MM.1S (cell line): Measurements from ENCODE around the gene ANKZF1.

Experiments used
- DNase-seq: peaks from one replicate; pipeline ENCODE4 v3.0.0-alpha.2; 2015
- H2AFZ ChIP-seq: fragments of 300-600 bp; sonication (generic); 2 replicates; pipeline ENCODE4 v1.6.0; 2016; ENCODE audit warnings: antibody characterized with exemption, low read length
- H3F3A ChIP-seq: fragments of 300-600 bp; sonication (generic); 2 replicates; pipeline ENCODE4 v1.6.1; 2016; ENCODE audit warnings: mild to moderate bottlenecking, antibody characterized with exemption, low read length, moderate library complexity, mixed read lengths; ENCODE audit not compliant: insufficient read depth
- H3K27ac ChIP-seq: fragments of 300-600 bp; sonication (generic); 2 replicates; pipeline ENCODE4 v1.5.1; 2016; ENCODE audit warnings: mild to moderate bottlenecking, low read length
- H3K27me3 ChIP-seq: fragments of 300-600 bp; sonication (generic); replicated peaks from 2 replicates; pipeline ENCODE4 v1.6.0; 2016; ENCODE audit warnings: low read length; ENCODE audit not compliant: insufficient read depth
- H3K36me3 ChIP-seq: fragments of 300-600 bp; sonication (generic); replicated peaks from 2 replicates; pipeline ENCODE4 v1.6.1; 2016; ENCODE audit warnings: mild to moderate bottlenecking, low read length, mixed read lengths; ENCODE audit not compliant: insufficient read depth
- H3K4me1 ChIP-seq: fragments of 300-600 bp; sonication (generic); 2 replicates; pipeline ENCODE4 v1.6.1; 2016; ENCODE audit warnings: low read length, mixed read lengths
- H3K4me2 ChIP-seq: fragments of 300-600 bp; sonication (generic); 2 replicates; pipeline ENCODE4 v1.6.0; 2016; ENCODE audit warnings: low read depth, low read length
- H3K4me3 ChIP-seq: fragments of 300-600 bp; sonication (generic); 2 replicates; pipeline ENCODE4 v1.5.1; 2016; ENCODE audit warnings: low read length, mixed read lengths
- H3K79me2 ChIP-seq: fragments of 300-600 bp; sonication (generic); 2 replicates; pipeline ENCODE4 v1.6.1; 2016; ENCODE audit warnings: mixed run types, low read length, mixed read lengths
- H3K9ac ChIP-seq: fragments of 300-600 bp; sonication (generic); 2 replicates; pipeline ENCODE4 v1.6.1; 2016; ENCODE audit warnings: low read length, mixed read lengths
- H3K9me2 ChIP-seq: fragments of 300-600 bp; sonication (generic); replicated peaks from 2 replicates; pipeline ENCODE4 v1.6.1; 2016; ENCODE audit warnings: mild to moderate bottlenecking, low read length, mixed read lengths; ENCODE audit not compliant: insufficient read depth
- H3K9me3 ChIP-seq: fragments of 300-600 bp; sonication (generic); replicated peaks from 2 replicates; pipeline ENCODE4 v1.6.1; 2016; ENCODE audit warnings: mild to moderate bottlenecking, low read length, mixed read lengths; ENCODE audit not compliant: insufficient read depth
- H4K20me1 ChIP-seq: fragments of 300-600 bp; sonication (generic); 2 replicates; pipeline ENCODE4 v1.6.1; 2016; ENCODE audit warnings: mild to moderate bottlenecking, low read length, moderate library complexity, mixed read lengths; ENCODE audit not compliant: insufficient read depth
- EZH2 ChIP-seq: fragments of 300-600 bp; sonication (generic); optimal IDR thresholded peaks from 2 replicates; pipeline ENCODE3; 2017; ENCODE audit warnings: low read depth, mild to moderate bottlenecking, antibody characterized with exemption, low read length, mixed read lengths
- EZH2phosphoT487 ChIP-seq: fragments of 300-600 bp; sonication (generic); IDR thresholded peaks from 2 replicates; pipeline ENCODE4 v1.6.1; 2018; ENCODE audit warnings: antibody characterized with exemption, low read length
- TF ChIP-seq, protein P1 (sequence below): fragments of 300-600 bp; sonication (generic); IDR thresholded peaks from 2 replicates; pipeline ENCODE4 v1.5.1; 2016; ENCODE audit warnings: antibody characterized with exemption, low read length, mixed read lengths

Gene ANKZF1

DNA sequence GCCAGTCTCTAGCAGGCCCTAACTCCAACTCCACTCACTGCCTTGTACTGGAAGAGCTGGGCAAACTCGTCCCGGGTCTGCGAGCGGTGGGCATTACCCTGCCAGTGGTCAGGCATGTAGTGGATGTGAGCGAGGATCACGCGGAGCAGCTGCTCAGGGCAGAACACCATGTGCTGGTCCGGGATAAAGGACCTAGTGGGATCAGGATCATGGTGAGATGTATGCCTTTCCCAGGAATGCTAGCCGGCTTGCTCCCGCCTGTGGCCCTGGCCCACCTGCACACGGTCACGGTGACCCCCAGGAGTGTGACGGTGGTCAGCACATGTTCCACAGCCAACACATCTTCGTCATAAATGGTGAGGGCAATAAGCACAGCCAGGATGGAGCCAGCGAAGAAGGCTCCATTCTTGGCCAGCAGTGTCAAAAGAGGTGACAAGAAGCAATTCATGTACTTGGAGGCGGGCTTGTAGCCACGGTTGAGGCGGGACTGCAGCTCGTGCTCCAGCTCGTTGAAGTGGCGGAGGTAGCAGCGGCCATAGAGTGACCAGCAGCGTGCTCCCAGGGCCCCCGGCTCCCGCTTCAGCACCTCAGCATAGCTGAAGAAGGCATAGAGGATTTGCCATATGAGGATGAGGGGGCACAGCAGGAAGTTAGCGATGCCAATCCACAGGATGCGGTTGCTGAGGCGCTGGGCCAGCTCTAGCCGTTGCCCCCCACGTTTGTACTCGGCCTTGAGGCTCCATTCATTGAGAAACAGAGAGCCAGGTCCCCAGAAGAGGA is 5.6 kb upstream of the ANKZF1 start:
- no peaks in the 10 kb centered on the region; the same call in 1 of the 2 replicates for H3K36me3 ChIP-seq

DNA sequence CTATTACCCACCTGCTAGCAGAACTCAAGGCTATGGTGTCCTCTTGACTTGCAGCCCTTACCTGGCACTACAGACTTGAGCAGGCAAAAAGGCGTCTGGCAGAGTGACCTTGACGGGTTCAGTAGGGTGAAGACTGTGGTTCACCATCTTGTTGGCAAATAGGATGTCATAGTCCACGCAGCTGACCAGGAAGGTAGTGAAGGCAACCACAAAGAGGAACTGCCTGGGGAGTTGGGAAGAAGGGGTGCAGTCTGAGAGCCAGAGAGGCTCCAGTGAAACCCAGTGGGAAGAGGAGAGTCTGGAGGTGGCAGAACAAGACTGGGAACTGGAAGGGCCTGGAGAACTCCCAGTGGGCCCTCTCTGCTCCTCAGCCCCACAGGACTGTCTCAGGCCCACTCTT is 4.3 kb upstream of the ANKZF1 start:
- Histone ChIP-seq H3K4me3 (no peak overlapping the region), H4K20me1 (no peaks in the 10 kb centered on the region), H2AFZ (no peak overlapping the region), H3K36me3 (no peaks in the 10 kb centered on the region; the same call in 1 of the 2 replicates), H3K27me3 (no peaks in the 10 kb centered on the region), H3K9me3 (no peaks in the 10 kb centered on the region), H3K27ac (no peak overlapping the region), H3K79me2 (peaks cover 32% of the 10 kb centered on the region), H3K4me1 (no peaks in the 10 kb centered on the region), H3K4me2 (no peak overlapping the region), H3K9me2 (no peaks in the 10 kb centered on the region), H3K9ac (no peak overlapping the region), H3F3A (peaks cover 7% of the 10 kb centered on the region)
- TF ChIP-seq EZH2phosphoT487 (no peak), EZH2 (no peak)
- TF ChIP-seq, protein P1, sequence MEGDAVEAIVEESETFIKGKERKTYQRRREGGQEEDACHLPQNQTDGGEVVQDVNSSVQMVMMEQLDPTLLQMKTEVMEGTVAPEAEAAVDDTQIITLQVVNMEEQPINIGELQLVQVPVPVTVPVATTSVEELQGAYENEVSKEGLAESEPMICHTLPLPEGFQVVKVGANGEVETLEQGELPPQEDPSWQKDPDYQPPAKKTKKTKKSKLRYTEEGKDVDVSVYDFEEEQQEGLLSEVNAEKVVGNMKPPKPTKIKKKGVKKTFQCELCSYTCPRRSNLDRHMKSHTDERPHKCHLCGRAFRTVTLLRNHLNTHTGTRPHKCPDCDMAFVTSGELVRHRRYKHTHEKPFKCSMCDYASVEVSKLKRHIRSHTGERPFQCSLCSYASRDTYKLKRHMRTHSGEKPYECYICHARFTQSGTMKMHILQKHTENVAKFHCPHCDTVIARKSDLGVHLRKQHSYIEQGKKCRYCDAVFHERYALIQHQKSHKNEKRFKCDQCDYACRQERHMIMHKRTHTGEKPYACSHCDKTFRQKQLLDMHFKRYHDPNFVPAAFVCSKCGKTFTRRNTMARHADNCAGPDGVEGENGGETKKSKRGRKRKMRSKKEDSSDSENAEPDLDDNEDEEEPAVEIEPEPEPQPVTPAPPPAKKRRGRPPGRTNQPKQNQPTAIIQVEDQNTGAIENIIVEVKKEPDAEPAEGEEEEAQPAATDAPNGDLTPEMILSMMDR, result no peak
- no peak for DNase-seq

More for the DNA sequence above, 5.6 kb upstream of the ANKZF1 start:
- no peak overlapping the region for H2AFZ ChIP-seq
- peaks cover 5% of the 10 kb centered on the region; the same call in 1 of the 2 replicates for H3F3A ChIP-seq
- H3K9ac ChIP-seq, result no peak overlapping the region
- H3K79me2 ChIP-seq, result peaks cover 25% of the 10 kb centered on the region
- peaks cover 4% of the 10 kb centered on the region; the same call in 1 of the 2 replicates for H3K4me1 ChIP-seq
- TF ChIP-seq, protein P1, result no peak
- no peaks in the 10 kb centered on the region for H3K9me2 ChIP-seq
- H3K27me3 ChIP-seq, result no peaks in the 10 kb centered on the region
- H4K20me1 ChIP-seq, result no peaks in the 10 kb centered on the region
- DNase-seq, result no peak
- H3K4me3 ChIP-seq, result no peak overlapping the region
- no peak overlapping the region for H3K27ac ChIP-seq
- no peak overlapping the region for H3K4me2 ChIP-seq
- H3K9me3 ChIP-seq, result no peaks in the 10 kb centered on the region

DNA sequence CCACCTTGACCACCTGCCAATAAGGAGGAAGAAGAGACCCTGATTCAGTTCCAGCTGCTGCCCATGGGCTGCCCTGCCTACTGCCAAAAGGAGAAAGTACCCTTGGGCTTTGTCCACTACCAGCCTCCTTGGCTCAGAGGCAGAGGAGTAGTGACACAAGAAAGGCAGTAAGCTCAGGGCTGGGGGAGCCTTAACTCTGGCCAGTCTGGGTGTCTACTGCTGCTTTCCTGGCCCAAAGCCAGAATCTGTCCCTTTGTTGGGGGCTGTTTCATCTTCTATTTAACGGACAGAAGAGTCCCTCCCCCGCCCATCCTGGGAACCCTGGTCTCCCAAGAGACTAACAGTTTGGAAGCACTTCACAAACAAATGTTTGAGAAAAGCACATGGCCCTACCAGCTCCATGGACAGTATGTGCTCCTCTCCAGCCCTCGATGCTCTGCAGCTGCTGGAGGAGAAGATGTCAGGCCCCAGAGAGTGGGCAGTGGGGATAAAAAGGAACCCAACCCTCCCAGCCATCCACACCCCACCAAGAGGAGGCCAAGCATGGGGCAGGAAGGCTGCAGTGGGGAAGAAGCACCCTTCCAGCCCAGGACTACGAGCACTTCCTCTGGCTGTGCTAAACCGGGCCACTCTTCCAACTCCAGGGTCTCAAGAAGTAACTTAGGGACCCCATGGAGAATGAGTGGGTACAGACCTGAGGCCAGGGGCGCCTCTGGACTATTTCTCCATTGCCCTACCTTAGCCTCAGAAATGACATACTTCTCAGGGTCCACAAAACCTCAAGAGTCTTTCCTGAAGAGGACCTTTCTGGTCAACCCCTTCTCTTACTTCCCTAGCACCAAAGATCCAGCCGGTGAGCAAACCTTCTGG is 1.3 kb upstream of the ANKZF1 start:
- no peak overlapping the region; the same call in 1 of the 2 replicates for H3K27ac ChIP-seq
- H3K27me3 ChIP-seq, result no peaks in the 10 kb centered on the region
- 0 out of 2 replicates have a peak overlapping the region, but pooled peaks have one; percentile 54 for H2AFZ ChIP-seq
- no peak for DNase-seq
- H3K36me3 ChIP-seq, result peaks cover 5% of the 10 kb centered on the region
- no peaks in the 10 kb centered on the region for H4K20me1 ChIP-seq
- no peaks in the 10 kb centered on the region for H3K9me3 ChIP-seq
- H3K4me1 ChIP-seq, result no peaks in the 10 kb centered on the region
- TF ChIP-seq, protein P1, result no peak
- no peak for TF ChIP-seq EZH2
- no peak for TF ChIP-seq EZH2phosphoT487
- H3K4me3 ChIP-seq, result peak overlapping the region; percentile 87
- peak overlapping the region; percentile 96 for H3K4me2 ChIP-seq
- peak overlapping the region; percentile 88 for H3K9ac ChIP-seq
- H3F3A ChIP-seq, result peaks cover 9% of the 10 kb centered on the region
- peaks cover 61% of the 10 kb centered on the region for H3K79me2 ChIP-seq
- H3K9me2 ChIP-seq, result no peaks in the 10 kb centered on the region
